Head of caudate nucleus (tissue), 42 donors: ENCODE measurements around the gene GPR31.

Source experiments
- DNase-seq, 42 donors: peaks; one replicate each; pipeline versions ENCODE4 v3.0.0 to v3.0.0-alpha.2; 2020 to 2021; ENCODE audit warnings: mixed read lengths in 7 of 42
- intact Hi-C: fragments of 100-400 bp; cut with DNase I; formaldehyde crosslinking; loops from one replicate; pipeline ENCODE4 v1.15.0; 2022

Gene GPR31

DNA sequence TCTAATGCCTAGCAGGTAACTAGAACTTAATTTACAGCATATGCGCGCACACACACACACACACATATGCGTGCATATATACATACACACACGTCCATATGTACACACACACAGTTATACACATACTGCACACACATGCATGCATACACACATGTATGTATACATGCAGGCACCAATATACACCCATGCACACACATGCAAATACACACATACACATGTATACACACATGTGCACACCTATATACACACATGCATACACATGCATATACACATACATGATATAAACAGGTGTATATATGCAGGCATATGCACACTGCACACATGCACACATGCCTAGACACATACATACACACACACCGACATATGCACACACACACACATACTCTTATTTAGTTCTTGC, 33.0 kb downstream of the GPR31 start:
- intact Hi-C loops: no loop called here
- DNase-seq: no peak

DNA sequence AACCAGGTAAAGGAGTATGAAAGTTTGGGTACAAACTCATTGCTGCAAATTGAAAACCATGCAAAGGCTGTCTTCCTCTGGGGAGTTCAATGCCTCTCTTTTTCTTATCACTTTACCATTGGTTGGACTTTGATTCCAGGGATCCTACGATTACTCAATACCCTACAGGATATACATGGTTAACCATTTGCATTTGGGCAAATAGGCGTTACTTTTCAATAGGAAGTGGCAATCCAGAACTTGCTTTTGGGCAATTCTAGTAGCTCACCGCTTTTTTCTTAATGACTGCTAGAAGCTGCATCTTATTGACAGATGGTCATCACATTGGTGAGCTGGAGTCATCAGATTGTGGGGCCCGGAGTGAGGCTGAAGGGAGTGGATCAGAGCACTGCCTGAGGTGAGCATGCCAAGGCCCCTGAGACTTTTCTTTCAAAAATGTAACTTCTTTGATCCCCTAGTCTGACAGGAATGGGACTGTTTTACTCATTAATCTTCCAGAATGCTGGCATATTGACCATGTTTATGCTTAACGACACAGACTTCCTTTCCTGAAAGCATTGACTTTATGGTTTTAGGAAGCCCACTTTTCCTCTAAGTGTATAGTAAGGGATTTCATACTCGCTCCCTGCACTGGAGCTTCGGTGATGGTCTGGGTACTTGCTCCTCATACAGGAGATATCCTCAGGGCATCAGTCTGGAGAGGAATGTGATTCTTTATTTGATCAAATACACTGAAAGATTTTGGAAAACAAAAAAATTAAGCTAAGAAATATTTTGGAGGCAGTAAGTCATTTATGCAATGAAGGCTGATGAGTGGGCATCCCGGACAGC, 34.7 kb downstream of the GPR31 start, which contains the start of gene CCR6:
Gene CCR6 (plus strand): TSS at position 270 of the 831 bp plus-strand sequence. CDS start 13,039 bp downstream, outside the sequence.
- DNase-seq: no peak
- intact Hi-C loops: no loop called here

DNA sequence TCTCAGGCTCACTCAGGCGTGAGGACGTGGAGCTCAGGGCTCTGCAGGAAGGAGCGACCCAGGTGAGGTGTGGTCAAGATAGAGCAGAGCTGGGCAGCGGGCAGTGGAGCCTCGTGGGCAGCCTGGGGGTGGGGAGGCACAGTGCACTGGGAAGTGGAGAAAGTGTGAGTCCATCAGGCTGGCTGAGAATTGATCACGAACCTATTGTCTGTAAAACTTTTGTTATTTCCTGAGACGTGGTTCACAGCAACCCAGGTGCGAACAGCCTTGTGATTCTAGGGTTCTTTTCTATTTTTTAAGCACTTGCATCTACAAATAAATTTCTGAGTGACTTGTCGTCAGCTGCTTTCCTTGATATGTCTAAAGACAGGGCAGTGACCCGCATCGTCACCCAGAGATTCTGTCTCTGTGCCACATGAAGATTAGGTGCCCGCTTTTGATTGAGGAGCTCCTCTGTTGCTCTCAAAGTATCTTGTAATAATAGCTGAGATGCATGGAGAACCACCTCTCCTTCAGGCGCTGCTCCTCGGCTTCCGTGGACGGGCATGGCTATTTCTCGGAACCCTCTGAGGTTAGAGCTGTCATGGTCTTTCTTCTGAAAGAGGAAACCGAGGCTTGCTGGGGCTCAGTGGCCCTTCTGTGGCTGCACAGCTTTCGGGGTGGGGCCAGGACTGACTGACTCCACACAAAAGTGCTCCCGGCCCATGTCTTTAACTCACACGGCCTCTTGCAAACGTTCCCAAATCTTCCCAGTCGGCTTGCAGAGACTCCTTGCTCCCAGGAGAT, 35.5 kb downstream of the GPR31 start:
- intact Hi-C loops: no loop called here
- no peak for DNase-seq

- DNase-seq: no peak
- intact Hi-C loops: no loop called here
Observed at GRCh38 chr6:167121335-167121841, 36.4 kb downstream of the GPR31 start.

DNA sequence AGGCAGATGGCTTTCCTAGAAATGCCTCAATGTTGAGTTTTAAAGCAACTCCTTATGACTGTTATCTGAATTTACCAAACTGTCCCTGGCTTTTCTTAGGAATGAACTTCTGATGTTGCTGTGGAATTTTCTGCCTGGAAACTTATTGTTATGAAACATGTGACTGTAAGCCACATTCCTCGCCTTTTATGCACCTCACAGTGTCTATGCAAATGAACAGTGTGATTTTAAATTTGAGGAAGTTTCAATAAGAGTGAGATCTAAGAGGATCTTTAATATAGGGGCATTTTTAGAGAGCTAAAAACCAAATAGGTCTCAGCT, 37.2 kb downstream of the GPR31 start:
- intact Hi-C loops: no loop called here
- DNase-seq: no peak

DNA sequence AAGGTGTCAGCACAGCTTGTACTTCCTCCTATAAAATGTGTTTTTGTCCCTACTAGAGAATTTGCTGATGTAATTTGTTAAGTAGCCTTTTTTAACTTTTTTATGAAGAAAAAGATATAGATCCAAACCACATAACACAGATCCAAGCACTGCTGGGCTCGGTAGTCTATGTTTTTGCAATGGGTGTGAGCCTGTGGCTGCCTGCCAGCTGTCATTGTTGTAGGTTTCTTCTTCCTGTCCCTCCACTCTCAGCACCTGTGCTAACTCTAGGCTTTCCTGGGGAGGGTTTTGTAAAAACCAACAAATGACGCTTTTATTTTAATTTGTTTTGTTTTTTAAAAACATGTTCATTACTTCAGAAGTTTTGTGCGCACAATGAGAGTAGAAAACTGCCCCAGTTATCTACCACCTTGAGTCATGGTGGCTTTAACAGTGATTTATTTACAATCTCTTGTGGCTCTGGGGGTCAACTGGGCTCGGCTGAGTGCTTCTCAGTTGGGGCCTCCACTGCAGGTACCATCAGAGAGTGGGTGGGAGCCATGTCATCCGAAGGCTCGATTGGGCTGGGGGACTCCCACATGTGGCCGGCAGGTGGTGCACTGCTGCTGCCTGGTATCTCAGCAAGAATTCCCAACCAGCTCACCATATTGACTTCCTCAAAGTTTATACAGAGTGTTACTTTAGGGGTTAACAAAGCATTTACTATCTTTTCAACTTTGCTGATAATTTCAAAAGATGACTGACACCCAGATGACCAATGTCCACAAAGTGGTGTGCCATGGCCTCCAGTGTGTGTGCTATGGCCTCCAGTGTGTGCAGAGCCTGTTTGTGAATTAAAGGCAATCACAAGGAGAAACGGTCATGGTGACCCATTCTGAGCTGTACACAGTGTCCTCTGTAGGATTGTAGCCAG, 37.9 kb downstream of the GPR31 start:
- intact Hi-C loops: no loop called here

GRCh38 chr6:167118839-167119238, 38.9 kb downstream of the GPR31 start:
- intact Hi-C loops: no loop called here
- no peak for DNase-seq

More for the DNA sequence above, 37.9 kb downstream of the GPR31 start:
- no peak for DNase-seq

GRCh38 chr6:167118006-167118405, 39.8 kb downstream of the GPR31 start:
- intact Hi-C loops: no loop called here
- no peak for DNase-seq

DNA sequence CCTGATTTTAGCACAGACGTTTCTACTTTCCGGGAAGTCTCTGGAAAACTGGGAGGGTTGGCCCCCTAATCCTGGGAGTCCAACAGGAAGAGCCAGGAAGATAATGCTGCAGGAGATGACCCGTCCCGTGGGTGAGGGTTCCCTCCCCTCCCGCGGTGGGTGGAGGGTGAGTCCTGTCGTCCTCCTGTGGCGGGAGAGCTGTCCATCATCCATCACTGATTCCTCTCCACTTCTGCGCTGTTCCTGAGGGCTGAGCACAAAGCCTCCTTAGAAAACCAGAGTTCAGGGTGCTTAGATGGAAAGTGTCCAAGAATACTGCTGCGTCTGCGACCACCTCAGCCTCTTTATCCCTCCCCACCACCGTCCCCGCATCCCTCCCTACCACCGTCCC, 40.9 kb downstream of the GPR31 start:
- intact Hi-C loops: no loop called here
- DNase-seq: no peak

DNA sequence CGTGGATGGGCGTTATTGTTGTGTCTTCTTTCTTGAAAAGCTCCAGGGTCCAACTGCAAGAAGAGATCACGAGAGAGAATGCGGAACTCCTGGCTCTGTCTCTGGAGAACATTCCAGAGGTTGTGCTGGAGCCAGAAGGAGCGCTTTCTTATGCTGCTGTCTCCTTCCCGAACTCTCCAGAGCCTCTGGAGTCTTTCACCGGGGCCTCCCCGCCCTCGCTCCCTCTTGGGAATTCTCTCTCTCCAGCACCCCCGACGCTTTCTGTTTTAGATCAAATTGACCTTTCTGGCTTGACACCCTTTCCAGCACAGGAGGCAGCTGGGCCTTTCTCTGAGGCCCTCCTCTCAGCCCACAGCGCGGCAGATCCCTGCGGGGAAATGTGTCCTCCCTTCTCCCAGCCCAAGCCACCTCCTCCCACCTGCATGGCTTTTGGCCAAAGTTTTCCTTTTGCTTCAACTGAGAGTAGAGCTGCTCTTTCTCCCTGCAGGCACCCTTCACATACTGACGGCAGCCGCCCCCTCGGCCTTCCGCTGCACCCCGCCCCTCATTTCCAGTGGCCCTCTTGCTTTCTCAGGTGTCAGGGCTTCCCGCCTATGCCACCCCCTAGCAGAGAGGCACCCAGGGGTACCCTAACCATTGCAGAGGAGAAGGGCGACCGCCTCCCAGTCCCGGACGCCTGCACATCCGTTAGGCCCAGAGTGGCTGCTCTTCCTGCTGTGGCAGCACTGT, 41.5 kb downstream of the GPR31 start:
- DNase-seq: no peak
- intact Hi-C loops: no loop called here

DNA sequence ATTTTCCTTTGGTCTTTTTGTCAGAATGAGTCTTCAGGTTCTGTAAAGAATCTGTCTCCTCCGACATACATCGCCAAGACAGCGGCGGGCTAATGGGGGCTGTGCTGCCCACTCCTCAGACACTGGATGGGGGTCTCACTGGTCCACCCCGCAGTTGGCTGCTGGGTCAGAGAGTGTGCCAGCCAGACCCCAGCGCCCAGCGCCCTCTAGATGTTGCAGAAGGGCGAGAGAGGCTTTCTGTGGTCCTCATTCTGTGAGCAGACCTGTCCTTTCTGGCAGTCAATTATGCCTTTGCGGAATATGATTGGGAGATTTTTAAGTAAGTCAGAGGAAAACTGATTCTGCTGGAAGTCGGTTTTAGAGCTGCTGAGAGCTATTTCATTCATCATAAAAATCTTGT, 42.7 kb downstream of the GPR31 start:
- no peak for DNase-seq
- intact Hi-C loops: no loop called here

- DNase-seq: peak in 3 of 42 donors; percentile 3 to 52 (median 31)
Observed at GRCh38 chr6:167113935-167114910, 43.6 kb downstream of the GPR31 start.

DNA sequence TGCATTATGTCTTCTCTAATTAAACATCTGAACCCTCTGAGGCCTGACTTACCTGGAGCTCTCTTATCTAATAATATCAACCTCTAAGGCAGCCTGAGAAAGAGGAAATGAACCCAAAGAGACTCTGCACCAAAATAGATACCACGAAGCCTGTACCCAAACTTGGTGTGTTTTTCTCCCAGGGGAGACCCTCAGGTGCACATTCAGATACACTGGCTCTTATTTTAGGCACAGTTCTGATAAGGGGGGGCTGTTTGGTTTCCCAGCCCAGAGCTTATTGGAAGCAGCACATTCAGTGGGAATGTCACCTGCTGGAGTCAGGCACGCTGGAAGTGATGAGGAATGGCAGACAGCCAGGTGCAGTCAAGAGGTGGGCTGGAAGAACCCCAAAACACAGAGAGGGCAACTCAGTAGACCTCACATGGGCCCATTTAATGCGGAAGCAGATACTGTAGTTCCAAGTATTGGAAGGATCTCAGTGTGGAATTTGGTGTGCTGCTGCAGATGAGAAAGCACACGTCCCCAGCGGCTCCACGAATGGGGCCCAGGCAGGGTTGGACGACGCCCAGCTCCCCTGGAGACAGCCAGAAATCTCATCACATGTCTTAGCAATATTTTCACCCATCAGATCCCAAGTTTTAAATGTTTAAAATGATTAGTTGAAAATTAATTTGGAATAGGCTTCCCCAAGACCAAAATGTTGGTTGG, 44.6 kb downstream of the GPR31 start:
- intact Hi-C loops: no loop called here
- no peak for DNase-seq

More at GRCh38 chr6:167113935-167114910, 43.6 kb downstream of the GPR31 start:
- intact Hi-C loops: no loop called here

DNA sequence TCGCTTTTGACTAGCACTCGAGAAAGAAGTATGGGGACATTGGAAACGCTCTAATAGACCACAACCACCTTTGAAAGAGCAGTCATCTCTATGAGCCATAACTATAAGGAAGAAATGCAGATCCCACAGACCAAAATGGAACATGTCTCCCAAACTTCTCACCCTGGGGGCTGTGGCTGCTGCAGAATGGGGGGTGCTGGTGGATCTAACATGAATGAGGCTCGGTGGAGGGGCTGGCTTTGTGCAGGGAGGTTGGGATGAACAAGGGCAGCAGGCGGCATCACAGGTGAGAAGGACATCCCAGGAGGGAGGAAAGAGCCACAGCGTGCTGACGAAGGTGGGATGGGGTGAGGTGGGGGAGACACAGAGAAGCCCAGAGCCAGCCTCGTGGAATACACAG, 45.4 kb downstream of the GPR31 start:
- intact Hi-C loops: no loop called here
- no peak for DNase-seq

GRCh38 chr6:167111597-167111996, 46.2 kb downstream of the GPR31 start:
- DNase-seq: no peak
- intact Hi-C loops: no loop called here

GRCh38 chr6:167109651-167110050, 48.1 kb downstream of the GPR31 start:
- intact Hi-C loops: no loop called here
- DNase-seq: no peak

- DNase-seq: no peak
- intact Hi-C loops: no loop called here
Observed at GRCh38 chr6:167108278-167108677, 49.5 kb downstream of the GPR31 start.
